H1 (cell line): ENCODE data around the gene RNF146. TPM values are rescaled to one million over a fixed set of nuclear protein-coding genes. Genes with fewer than 3 reads are reported as not detected.

ENCODE experiments used
- CTCF ChIA-PET: fragments of 300-600 bp; sonication (Branson Sonifier 250); formaldehyde crosslinking; loops from one replicate; lab custom pipeline; 2021; ENCODE audit not compliant: partially characterized antibody; lab: Charles Lee
- POLR2A ChIA-PET: fragments of 300-600 bp; sonication (Branson Sonifier 250); formaldehyde crosslinking; loops from one replicate; lab custom pipeline; 2021; ENCODE audit warnings: inconsistent platforms; ENCODE audit not compliant: partially characterized antibody; lab: Charles Lee
- DNase-seq, 2 experiments: peaks; one replicate each; pipeline versions ENCODE4 v3.0.0 to v3.0.0-alpha.2; 2010 to 2022; ENCODE audit warnings: low spot score in 2 of 2, low read depth in 1 of 2, mixed read lengths in 1 of 2
- FAIRE-seq: peaks from 2 replicates; lab custom pipeline; 2011; peaks lifted over from hg19 to GRCh38; lab: Jason Lieb, UNC
- H2AFZ ChIP-seq: 2 replicates; pipeline ENCODE4 v1.8.1; 2012; ENCODE audit warnings: low read length, inconsistent platforms
- H2AK5ac ChIP-seq: 2 replicates; pipeline ENCODE4 v1.6.1; 2013; ENCODE audit warnings: low read depth, low read length
- H2BK120ac ChIP-seq: replicated peaks from 2 replicates; pipeline ENCODE3; 2013; ENCODE audit warnings: low read depth, low read length, inconsistent platforms
- H2BK12ac ChIP-seq: 2 replicates; pipeline ENCODE4 v1.6.1; 2013; ENCODE audit warnings: low read depth, low read length
- H2BK15ac ChIP-seq: 2 replicates; pipeline ENCODE4 v1.6.1; 2013; ENCODE audit warnings: low read length
- H2BK20ac ChIP-seq: 2 replicates; pipeline ENCODE4 v1.6.1; 2013; ENCODE audit warnings: low read length
- H2BK5ac ChIP-seq: 2 replicates; pipeline ENCODE4 v1.6.1; 2013; ENCODE audit warnings: low read depth, low read length
- H3K14ac ChIP-seq: 2 replicates; pipeline ENCODE4 v1.6.1; 2013; ENCODE audit warnings: inconsistent platforms; ENCODE audit not compliant: insufficient read length
- H3K18ac ChIP-seq: 2 replicates; pipeline ENCODE4 v1.6.1; 2013; ENCODE audit warnings: low read length; ENCODE audit errors: extremely low read depth
- H3K23ac ChIP-seq: 2 replicates; pipeline ENCODE4 v1.6.1; 2013; ENCODE audit warnings: inconsistent platforms; ENCODE audit not compliant: insufficient read length
- H3K23me2 ChIP-seq: 2 replicates; pipeline ENCODE4 v1.6.1; 2013; ENCODE audit warnings: low read depth, low read length
- H3K27ac ChIP-seq: 2 replicates; pipeline ENCODE4 v1.6.1; 2011; ENCODE audit warnings: low read depth, low read length, inconsistent platforms
- H3K27me3 ChIP-seq, 4 experiments: replicated peaks in 1 of 4; 1 replicate in 1 of 4; 2 replicates in 3 of 4; pipeline versions ENCODE4 v1.6.1 to v1.8.1; 2011 to 2013; ENCODE audit warnings: low read length in 3 of 4, mild to moderate bottlenecking in 3 of 4, inconsistent platforms in 2 of 4, mixed read lengths in 2 of 4, moderate library complexity in 1 of 4; ENCODE audit not compliant: control insufficient read depth in 3 of 4, insufficient read depth in 3 of 4; ENCODE audit errors: extremely low read depth in 1 of 4
- H3K36me3 ChIP-seq, 4 experiments: 2 replicates each; pipeline versions ENCODE4 v1.6.1 to v1.8.1; 2011 to 2013; ENCODE audit warnings: mild to moderate bottlenecking in 4 of 4, low read length in 3 of 4, moderate library complexity in 2 of 4, control low read depth in 1 of 4, inconsistent platforms in 1 of 4; ENCODE audit not compliant: insufficient read depth in 4 of 4, control insufficient read depth in 2 of 4
- H3K4ac ChIP-seq: replicated peaks from 2 replicates; pipeline ENCODE3; 2013; ENCODE audit warnings: low read length, low read depth, mixed read lengths, inconsistent platforms; ENCODE audit not compliant: insufficient read length
- H3K4me1 ChIP-seq, 4 experiments: replicated peaks in 1 of 4; 1 replicate in 1 of 4; 2 replicates in 3 of 4; pipeline versions ENCODE4 v1.6.1 to v1.8.1; 2011 to 2013; ENCODE audit warnings: low read length in 3 of 4, inconsistent platforms in 2 of 4, mixed read lengths in 1 of 4; ENCODE audit not compliant: insufficient read depth in 4 of 4, control insufficient read depth in 3 of 4
- H3K4me2 ChIP-seq, 2 experiments: 2 replicates each; pipeline versions ENCODE4 v1.6.1 to v1.8.1; 2011 to 2013; ENCODE audit warnings: low read depth in 2 of 2, low read length in 2 of 2, control low read depth in 1 of 2, inconsistent platforms in 1 of 2, mild to moderate bottlenecking in 1 of 2; ENCODE audit not compliant: insufficient read depth in 1 of 2
- H3K4me3 ChIP-seq, 4 experiments: fragments of 200-600, 300-600 bp in 1 of 4; sonication (generic), shearing (Covaris generic), sonication (Bioruptor Twin) in 1 of 4; 2 replicates each; pipeline versions ENCODE4 v1.5.1 to v1.8.1; 2011 to 2016; ENCODE audit warnings: low read length in 4 of 4, low read depth in 3 of 4, control low read depth in 2 of 4, inconsistent platforms in 2 of 4, mild to moderate bottlenecking in 2 of 4, mixed read lengths in 1 of 4, moderate library complexity in 1 of 4; ENCODE audit not compliant: insufficient read depth in 2 of 4; ENCODE audit errors: extremely low read depth in 1 of 4
- H3K56ac ChIP-seq: replicated peaks from 2 replicates; pipeline ENCODE3; 2013; ENCODE audit warnings: low read depth, mild to moderate bottlenecking, mixed read lengths, low read length, inconsistent platforms; ENCODE audit not compliant: insufficient read length
- H3K79me1 ChIP-seq: 2 replicates; pipeline ENCODE4 v1.6.1; 2013; ENCODE audit warnings: low read depth, low read length, control low read depth
- H3K79me2 ChIP-seq, 2 experiments: 2 replicates each; pipeline versions ENCODE4 v1.6.1 to v1.8.1; 2012 to 2013; ENCODE audit warnings: low read length in 2 of 2, mild to moderate bottlenecking in 2 of 2, inconsistent platforms in 1 of 2; ENCODE audit not compliant: insufficient read depth in 2 of 2, control insufficient read depth in 1 of 2
- H3K9ac ChIP-seq, 4 experiments: replicated peaks in 1 of 4; 1 replicate in 1 of 4; 2 replicates in 3 of 4; pipeline versions ENCODE4 v1.6.1 to v1.8.1; 2011 to 2013; ENCODE audit warnings: low read depth in 3 of 4, low read length in 3 of 4, control low read depth in 2 of 4, mild to moderate bottlenecking in 2 of 4, moderate library complexity in 2 of 4, inconsistent platforms in 1 of 4; ENCODE audit errors: extremely low read depth in 1 of 4
- H3K9me3 ChIP-seq, 2 experiments: 2 replicates each; pipeline versions ENCODE4 v1.6.1 to v1.8.1; 2012 to 2013; ENCODE audit warnings: mild to moderate bottlenecking in 2 of 2, moderate library complexity in 2 of 2, control low read depth in 1 of 2, inconsistent platforms in 1 of 2, low read depth in 1 of 2, low read length in 1 of 2, mixed read lengths in 1 of 2; ENCODE audit not compliant: insufficient read depth in 2 of 2
- H4K20me1 ChIP-seq, 2 experiments: replicated peaks in 1 of 2; 2 replicates each; pipeline versions ENCODE3 to v1.8.1; 2011 to 2013; ENCODE audit warnings: inconsistent platforms in 2 of 2, low read length in 2 of 2, mild to moderate bottlenecking in 1 of 2; ENCODE audit not compliant: insufficient read depth in 2 of 2, control insufficient read depth in 1 of 2
- H4K5ac ChIP-seq: 2 replicates; pipeline ENCODE4 v1.6.1; 2013; ENCODE audit warnings: low read length, low read depth, mixed read lengths, inconsistent platforms; ENCODE audit not compliant: insufficient read length
- H4K8ac ChIP-seq: 2 replicates; pipeline ENCODE4 v1.8.0; 2013; ENCODE audit warnings: mild to moderate bottlenecking, moderate library complexity, low read length, inconsistent platforms; ENCODE audit not compliant: insufficient read depth; ENCODE audit errors: extremely low read depth
- H4K91ac ChIP-seq: replicated peaks from 2 replicates; pipeline ENCODE3; 2013; ENCODE audit warnings: low read length, mixed read lengths, inconsistent platforms; ENCODE audit not compliant: insufficient read length
- CEBPB ChIP-seq: IDR thresholded peaks from 2 replicates; pipeline ENCODE4 v1.6.1; 2012; ENCODE audit warnings: low read depth, low read length
- CHD1 ChIP-seq: IDR thresholded peaks from 2 replicates; pipeline ENCODE4 v1.6.1; 2012; ENCODE audit warnings: low read depth, low read length, improper control_type of control experiment
- TAF7 ChIP-seq: optimal IDR thresholded peaks from 2 replicates; pipeline ENCODE3; 2011; ENCODE audit warnings: low read depth, mild to moderate bottlenecking, inconsistent platforms, low read length, moderate library complexity, borderline replicate concordance
- WGBS, 2 experiments: shearing (Covaris generic) in 1 of 2; methylation state at CpG; one replicate each; pipeline versions ENCODE4 v1.1.6 to v1.1.7; 2013 to 2015; ENCODE audit warnings: low lambda C conversion rate in 2 of 2, mixed read lengths in 2 of 2, inconsistent platforms in 1 of 2, low coverage in 1 of 2, missing lambda C conversion rate in 1 of 2; ENCODE audit not compliant: insufficient replicate concordance in 2 of 2, insufficient coverage in 1 of 2, insufficient read length in 1 of 2; ENCODE audit errors: extremely low coverage in 1 of 2, missing lambda C conversion rate in 1 of 2; 5-methylcytosine and 5-hydroxymethylcytosine counted together
- polyA plus RNA-seq, 7 experiments: library from polyadenylated mRNA; depleted of rRNA in 3 of 7; stranded (reverse) in 5 of 7; unstranded in 2 of 7; fragments of >200 nt in 5 of 7; fragments of 200-250 nt in 2 of 7; gene quantifications; 1 replicate in 5 of 7; 2 replicates in 1 of 7; 4 replicates in 1 of 7; pipeline versions ENCODE4 v1.2.1 to v1.2.3, GENCODE V29; 2011 to 2013; ENCODE audit warnings: missing spikeins in 2 of 7, mixed read lengths in 2 of 7
- total RNA-seq: library from RNA; stranded (reverse); fragmentation: NEBNext Ultra II Directional; extraction: Animal tissue kit (Norgen Biotek cat#: 25700); gene quantifications from 2 replicates; pipeline ENCODE4 v1.2.1, GENCODE V29; 2021
- TF ChIP-seq, protein P1 (sequence below): IDR thresholded peaks from 2 replicates; pipeline ENCODE4 v1.6.1; 2012; ENCODE audit warnings: inconsistent platforms

RNF146 gene
- total and polyA plus RNA-seq, 2 of the 8 experiments (the other 6 are each of a cell fraction or from before 2014, with no cell fraction given): 16.1 to 30.8 TPM

DNA sequence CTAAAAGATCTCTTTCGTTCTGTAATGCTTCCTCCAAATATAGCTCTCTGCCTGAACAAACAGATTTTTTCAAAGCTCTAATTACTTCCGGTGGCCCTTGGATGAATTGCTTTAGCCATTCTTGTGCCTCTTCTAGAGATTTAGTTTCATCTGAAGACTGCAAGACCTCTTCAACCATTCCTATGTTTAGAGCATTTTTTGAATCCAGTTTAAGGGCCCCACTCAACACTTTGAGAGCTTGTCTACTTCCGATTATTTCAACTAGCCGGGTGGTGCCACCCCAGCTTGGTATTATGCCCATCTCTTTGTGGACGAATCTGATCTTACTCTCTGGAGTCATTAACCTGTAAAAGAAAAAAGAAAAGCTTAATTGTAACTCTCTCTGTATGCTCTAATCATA, 23.3 kb downstream of the RNF146 start:
- Histone ChIP-seq H3K79me1 (no peaks in the 10 kb centered on the region), H3K18ac (no peak overlapping the region), H3K9me3 (no peaks in the 10 kb centered on the region), H2BK15ac (no peak overlapping the region), H2AFZ (no peak overlapping the region), H3K27me3 (no peaks in the 10 kb centered on the region), H4K5ac (no peak overlapping the region), H3K9ac (no peak overlapping the region), H4K8ac (no peak overlapping the region), H3K14ac (no peak overlapping the region), H4K91ac (no peak overlapping the region), H3K36me3 (peaks cover 9 to 39% (median 16%) of the 10 kb centered on the region in 4 experiments), H3K4me3 (no peak overlapping the region), H3K4me1 (peaks cover 0 to 5% (median 0%) of the 10 kb centered on the region in 4 experiments; a peak in 3 of 7 replicates), H3K23me2 (no peaks in the 10 kb centered on the region), H2BK120ac (no peak overlapping the region), H2BK12ac (no peak overlapping the region), H2BK5ac (no peak overlapping the region), H4K20me1 (no peaks in the 10 kb centered on the region), H3K79me2 (no peaks in the 10 kb centered on the region), H2AK5ac (no peak overlapping the region), H3K27ac (no peak overlapping the region), H3K4ac (no peak overlapping the region), H3K56ac (no peak overlapping the region), H3K4me2 (no peak overlapping the region), H3K23ac (no peak overlapping the region), H2BK20ac (no peak overlapping the region)
- DNase-seq (no peak), FAIRE-seq (no peak)
- ChIA-PET CTCF (interaction anchor here (0.8 to 3.7 kb wide), 5 partner anchors 8 to 227 kb away, joined by 3 to 15 read pairs (median 4); no protein-coding TSS in a partner anchor), POLR2A (interaction anchor here (0.9 to 3.7 kb wide), 4 partner anchors 10 to 53 kb away, joined by 4 to 12 read pairs (median 5); partner anchors contain the start of gene RNF146)
- WGBS, 2 experiments: 93% methylated on average over 5 of the region's 5 CpGs; no CpG with 5 or more reads in 1 of the 2 experiments
- no peak for TF ChIP-seq CHD1
- TF ChIP-seq, protein P1, sequence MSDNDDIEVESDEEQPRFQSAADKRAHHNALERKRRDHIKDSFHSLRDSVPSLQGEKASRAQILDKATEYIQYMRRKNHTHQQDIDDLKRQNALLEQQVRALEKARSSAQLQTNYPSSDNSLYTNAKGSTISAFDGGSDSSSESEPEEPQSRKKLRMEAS: no peak
- no peak for TF ChIP-seq CEBPB
- no peak for TF ChIP-seq TAF7
